Measurements from ENCODE around the gene RPIA.
"Not testable (repeated sequence)": the region's sequence is repeated elsewhere in the genome, so short reads cannot be mapped to it uniquely, and the experiment has no call there.

RPIA gene

DNA sequence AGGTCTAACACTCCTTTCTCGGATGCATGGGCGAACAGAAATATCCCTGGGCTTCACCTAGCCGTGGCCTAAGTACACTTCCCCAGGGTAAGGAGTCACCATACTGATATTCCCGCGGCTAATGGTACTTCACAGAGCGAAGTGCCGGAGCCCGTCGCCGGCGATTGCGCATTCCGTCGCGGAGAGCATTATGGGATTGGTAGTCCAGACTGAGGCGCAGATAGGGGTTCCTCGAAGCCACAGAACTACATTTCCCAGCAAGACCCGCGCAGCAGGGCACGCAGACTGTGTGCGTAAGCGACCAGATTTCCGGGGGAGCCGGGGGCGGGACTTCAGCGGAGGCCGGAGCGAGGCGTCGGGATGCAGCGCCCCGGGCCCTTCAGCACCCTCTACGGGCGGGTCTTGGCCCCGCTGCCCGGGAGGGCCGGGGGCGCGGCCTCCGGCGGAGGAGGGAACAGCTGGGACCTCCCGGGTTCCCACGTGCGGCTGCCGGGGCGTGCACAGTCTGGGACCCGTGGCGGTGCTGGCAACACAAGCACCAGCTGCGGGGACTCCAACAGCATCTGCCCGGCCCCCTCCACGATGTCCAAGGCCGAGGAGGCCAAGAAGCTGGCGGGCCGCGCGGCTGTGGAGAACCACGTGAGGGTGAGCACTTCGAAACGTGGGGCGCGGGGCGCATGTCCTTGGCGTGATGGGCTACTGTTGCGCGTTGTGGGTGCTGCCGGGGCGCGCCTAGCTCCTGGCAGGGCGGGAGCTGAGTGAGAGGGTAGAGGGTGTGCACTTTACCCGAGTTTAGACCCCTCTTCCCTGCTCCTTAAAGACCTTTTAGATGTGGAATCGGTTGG, at the start of gene RPIA:
Gene RPIA (plus strand): TSS at position 335 of the 845 bp plus-strand sequence. CDS start 26 bp downstream, at position 361.
- CTCF ChIA-PET: interaction anchor here (0.6 to 2.3 kb wide), 7 partner anchors 9 to 101 kb away, joined by 3 to 7 read pairs (median 4); no protein-coding TSS in a partner anchor
- Mint-ChIP-seq H3K36me3 (peaks cover 14% of the 10 kb centered on the region), H3K4me1 (peaks cover 47% of the 10 kb centered on the region), H3K27ac (peak within 1 kb of the TSS; percentile 96), H3K4me3 (peak within 1 kb of the TSS; percentile 97), H3K27me3 (no peaks in the 10 kb centered on the region), H3K9me3 (peaks cover 8% of the 10 kb centered on the region)
- peak; percentile 100 for DNase-seq

DNA sequence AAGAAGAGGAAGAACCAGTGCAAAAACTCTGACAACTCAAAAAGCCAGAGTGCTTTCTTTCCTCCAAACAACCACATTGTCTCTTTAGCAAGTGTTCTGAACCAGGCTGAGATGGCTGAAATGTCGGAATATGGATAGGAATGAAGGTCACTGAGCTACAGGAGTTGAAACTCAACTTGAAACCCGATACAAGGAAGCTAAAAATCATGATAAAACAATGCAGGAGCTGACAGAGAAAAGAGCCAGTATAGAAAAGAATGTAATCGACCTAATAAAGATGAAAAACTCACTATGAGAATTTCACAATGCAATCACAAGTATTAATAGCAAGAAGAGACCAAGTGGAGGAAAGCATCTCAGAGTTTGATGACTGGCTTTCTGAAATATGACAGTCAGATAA, 49.2 kb upstream of the RPIA start:
- DNase-seq: no peak
- Mint-ChIP-seq H3K4me3 (no peak overlapping the region), H3K4me1 (peaks cover 50% of the 10 kb centered on the region), H3K36me3 (peaks cover 7% of the 10 kb centered on the region), H3K27me3 (peaks cover 35% of the 10 kb centered on the region), H3K27ac (no peak overlapping the region), H3K9me3 (peaks cover 14% of the 10 kb centered on the region)
- CTCF ChIA-PET: no interaction called here

DNA sequence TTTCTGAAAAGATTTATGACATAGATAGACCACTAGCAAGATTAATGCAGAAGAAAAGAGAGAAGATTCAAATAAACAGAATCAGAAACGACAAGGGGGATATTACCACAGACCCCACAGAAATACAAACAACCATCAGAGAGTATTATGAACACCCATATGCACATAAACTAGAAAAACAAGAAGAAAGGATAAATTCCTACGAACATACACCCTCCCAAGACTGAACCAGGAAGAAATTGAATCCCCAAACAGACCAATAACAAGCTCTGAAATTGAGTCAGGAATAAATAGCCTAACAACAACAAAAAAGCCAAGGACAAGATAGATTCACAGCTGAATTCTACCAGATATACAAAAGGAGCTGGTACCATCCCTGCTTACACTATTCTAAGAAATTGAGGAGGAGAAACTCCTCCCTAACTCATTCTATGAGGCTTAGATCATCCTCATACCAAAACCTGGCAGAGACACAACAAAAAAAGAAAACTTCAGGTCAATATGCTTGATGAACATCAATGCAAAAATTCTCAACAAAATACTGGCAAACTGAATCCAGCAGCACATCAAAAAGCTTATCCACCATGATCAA, 46.1 kb upstream of the RPIA start:
- H3K9me3 Mint-ChIP-seq, H3K4me3 Mint-ChIP-seq, DNase-seq, H3K36me3 Mint-ChIP-seq, H3K27ac Mint-ChIP-seq: not testable (repeated sequence)
- Mint-ChIP-seq H3K27me3 (peaks cover 35% of the 10 kb centered on the region), H3K4me1 (peaks cover 19% of the 10 kb centered on the region)
- CTCF ChIA-PET: interaction anchor here (1.3 kb wide), 1 partner anchor 18 kb away, joined by 3 read pairs; no protein-coding TSS in a partner anchor

DNA sequence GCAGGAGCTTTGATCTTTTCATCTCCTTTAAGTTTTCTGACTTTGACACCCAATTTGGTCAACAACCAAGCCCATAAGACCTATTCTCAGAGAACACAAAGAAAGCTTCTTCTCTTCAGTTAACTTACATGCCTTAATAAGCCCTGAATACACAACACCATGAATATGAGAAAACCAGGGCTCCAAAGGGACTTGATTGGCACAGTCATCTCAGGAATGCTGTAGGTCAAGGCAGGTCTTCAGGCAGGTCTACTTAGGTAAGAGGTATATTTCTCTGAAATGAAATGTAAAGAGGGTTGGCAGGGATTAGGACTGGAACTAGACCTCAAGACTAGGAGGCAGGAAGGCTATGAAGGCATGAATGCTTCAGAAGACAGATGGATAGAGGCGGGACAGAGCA, 39.8 kb upstream of the RPIA start:
- no peak overlapping the region for H3K27ac Mint-ChIP-seq
- no peaks in the 10 kb centered on the region for H3K4me1 Mint-ChIP-seq
- no peaks in the 10 kb centered on the region for H3K9me3 Mint-ChIP-seq
- H3K4me3 Mint-ChIP-seq: no peak overlapping the region
- no peak for DNase-seq
- H3K36me3 Mint-ChIP-seq: no peaks in the 10 kb centered on the region
- CTCF ChIA-PET: no interaction called here
- peaks cover 4% of the 10 kb centered on the region for H3K27me3 Mint-ChIP-seq

DNA sequence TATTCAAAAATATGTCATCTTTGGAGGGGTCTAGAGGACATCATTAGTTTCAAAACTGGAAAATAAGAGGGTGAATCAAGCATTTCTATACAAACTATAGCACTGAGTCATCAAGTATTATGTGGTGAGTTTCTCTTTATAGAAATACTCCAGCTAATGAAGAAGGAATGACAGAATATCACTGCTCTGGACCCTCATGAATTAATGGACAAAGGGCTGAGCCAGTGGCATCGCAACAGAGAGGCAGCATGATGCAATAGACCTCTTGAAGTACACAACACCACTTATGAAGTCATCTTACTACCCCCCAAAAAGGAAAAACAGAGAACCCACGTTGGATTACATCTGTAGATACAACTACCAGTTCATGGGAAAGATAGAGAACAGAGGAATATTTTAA, 36.8 kb upstream of the RPIA start:
- no peaks in the 10 kb centered on the region for H3K4me1 Mint-ChIP-seq
- no peak overlapping the region for H3K27ac Mint-ChIP-seq
- CTCF ChIA-PET: interaction anchor here (2.1 kb wide), 1 partner anchor 17 kb away, joined by 6 read pairs; no protein-coding TSS in a partner anchor
- H3K4me3 Mint-ChIP-seq: no peak overlapping the region
- H3K36me3 Mint-ChIP-seq: no peaks in the 10 kb centered on the region
- no peaks in the 10 kb centered on the region for H3K27me3 Mint-ChIP-seq
- H3K9me3 Mint-ChIP-seq: no peaks in the 10 kb centered on the region
- no peak for DNase-seq

DNA sequence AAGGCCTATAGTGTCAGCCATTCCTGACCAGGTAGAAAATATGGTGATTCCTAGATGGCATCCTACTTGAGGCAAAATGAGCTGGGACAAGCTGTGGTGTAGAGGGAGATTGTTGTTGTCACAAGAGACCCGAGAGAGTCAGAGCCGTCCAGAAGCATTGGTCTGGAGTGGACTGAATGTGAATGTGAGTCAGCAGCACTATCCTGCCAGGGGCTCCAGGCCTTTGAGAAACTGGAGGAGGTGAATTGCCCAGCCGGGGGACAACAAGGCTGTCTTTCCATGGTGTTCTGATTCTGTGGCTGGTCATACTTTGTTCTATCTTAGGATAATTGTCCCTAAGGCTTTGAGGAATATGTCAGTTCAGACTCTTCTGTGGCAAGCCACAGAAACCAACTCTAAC, 34.8 kb upstream of the RPIA start:
- Mint-ChIP-seq H3K27ac (no peak overlapping the region), H3K27me3 (no peaks in the 10 kb centered on the region), H3K9me3 (no peaks in the 10 kb centered on the region), H3K4me3 (no peak overlapping the region), H3K4me1 (no peaks in the 10 kb centered on the region), H3K36me3 (no peaks in the 10 kb centered on the region)
- CTCF ChIA-PET: interaction anchor here (0.9 to 4.2 kb wide), 5 partner anchors 8 to 66 kb away, joined by 3 to 23 read pairs (median 4); no protein-coding TSS in a partner anchor
- no peak for DNase-seq

DNA sequence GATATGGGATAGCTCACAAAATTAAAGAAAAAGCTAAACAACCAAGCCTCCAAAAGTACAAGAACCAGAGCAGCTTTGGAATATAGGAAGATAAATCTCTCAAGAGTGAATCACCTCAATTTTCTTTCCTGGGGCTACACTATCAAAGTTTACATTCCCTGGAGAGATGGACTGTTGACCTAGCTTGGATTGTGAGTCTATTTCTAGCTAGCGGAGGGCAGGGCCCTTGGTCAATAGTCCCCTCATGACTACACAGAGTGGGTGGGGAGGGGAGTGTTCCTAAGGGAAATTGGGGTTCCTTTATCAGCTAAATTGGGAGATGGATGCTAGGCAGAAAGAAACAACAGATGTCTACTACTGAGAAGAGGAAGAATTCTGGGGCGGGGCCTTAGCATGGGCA, 34.3 kb upstream of the RPIA start:
- H3K9me3 Mint-ChIP-seq: no peaks in the 10 kb centered on the region

DNA sequence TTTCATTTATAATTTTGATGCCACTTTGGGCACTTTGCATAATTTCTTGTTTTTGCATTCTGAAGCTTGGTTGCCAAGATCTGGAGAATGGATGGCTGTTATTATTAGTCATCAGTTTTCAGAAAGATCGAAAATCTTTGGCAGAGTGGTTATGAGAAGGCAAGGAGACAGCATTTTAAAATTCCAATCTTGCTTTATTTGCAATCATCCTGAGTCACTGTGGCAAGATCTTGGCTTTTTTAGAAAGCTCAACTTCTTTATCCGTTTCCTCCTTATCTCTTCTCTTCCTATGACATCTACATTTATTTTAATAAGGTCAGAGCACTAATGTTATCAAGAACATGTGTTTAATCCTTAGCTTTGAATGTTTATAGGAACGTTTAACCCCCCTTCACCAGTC, 33.1 kb upstream of the RPIA start:
- no peak overlapping the region for H3K4me3 Mint-ChIP-seq
- CTCF ChIA-PET: interaction anchor here (4.2 kb wide), 1 partner anchor 11 kb away, joined by 23 read pairs; no protein-coding TSS in a partner anchor
- no peak overlapping the region for H3K27ac Mint-ChIP-seq
- DNase-seq: no peak
- H3K9me3 Mint-ChIP-seq: no peaks in the 10 kb centered on the region
- no peaks in the 10 kb centered on the region for H3K36me3 Mint-ChIP-seq
- H3K27me3 Mint-ChIP-seq: no peaks in the 10 kb centered on the region
- no peaks in the 10 kb centered on the region for H3K4me1 Mint-ChIP-seq

More for the DNA sequence above, 34.3 kb upstream of the RPIA start:
- no peaks in the 10 kb centered on the region for H3K27me3 Mint-ChIP-seq
- H3K36me3 Mint-ChIP-seq: no peaks in the 10 kb centered on the region
- CTCF ChIA-PET: interaction anchor here (0.9 to 4.2 kb wide), 5 partner anchors 8 to 66 kb away, joined by 3 to 23 read pairs (median 4); no protein-coding TSS in a partner anchor
- H3K27ac Mint-ChIP-seq: no peak overlapping the region
- H3K4me3 Mint-ChIP-seq: no peak overlapping the region
- no peak for DNase-seq
- no peaks in the 10 kb centered on the region for H3K4me1 Mint-ChIP-seq

DNA sequence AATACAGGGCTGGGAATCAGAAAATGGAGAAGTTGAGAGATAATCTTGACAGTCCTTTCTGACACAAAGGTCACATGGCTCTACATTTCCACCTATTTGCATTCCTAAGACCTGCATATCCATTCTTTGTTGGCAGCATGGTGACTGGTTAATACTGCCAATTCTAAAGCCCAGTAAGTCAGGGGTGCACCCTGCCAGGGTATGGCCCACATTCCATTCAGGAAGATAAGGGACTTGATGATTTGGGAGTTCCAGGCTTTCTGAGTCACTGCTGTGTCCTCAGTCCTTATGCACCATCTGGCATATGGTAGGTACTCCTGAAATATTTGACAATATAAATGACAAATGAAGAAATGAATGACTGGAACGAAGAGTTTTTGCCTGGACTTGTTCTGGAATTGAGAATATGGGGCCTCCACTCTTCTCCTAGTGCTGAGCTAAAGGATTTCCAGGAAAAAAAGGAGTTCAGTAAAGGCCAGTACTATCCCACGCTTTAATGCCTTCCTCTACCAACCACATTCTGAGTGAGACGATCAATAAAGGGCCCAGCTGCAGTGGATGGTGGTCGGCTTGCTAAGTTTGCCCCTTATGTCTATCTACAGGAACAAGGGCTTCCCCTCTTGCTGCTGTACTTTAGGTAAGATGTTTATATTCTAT, 32.5 kb upstream of the RPIA start:
- H3K9me3 Mint-ChIP-seq: no peaks in the 10 kb centered on the region

DNA sequence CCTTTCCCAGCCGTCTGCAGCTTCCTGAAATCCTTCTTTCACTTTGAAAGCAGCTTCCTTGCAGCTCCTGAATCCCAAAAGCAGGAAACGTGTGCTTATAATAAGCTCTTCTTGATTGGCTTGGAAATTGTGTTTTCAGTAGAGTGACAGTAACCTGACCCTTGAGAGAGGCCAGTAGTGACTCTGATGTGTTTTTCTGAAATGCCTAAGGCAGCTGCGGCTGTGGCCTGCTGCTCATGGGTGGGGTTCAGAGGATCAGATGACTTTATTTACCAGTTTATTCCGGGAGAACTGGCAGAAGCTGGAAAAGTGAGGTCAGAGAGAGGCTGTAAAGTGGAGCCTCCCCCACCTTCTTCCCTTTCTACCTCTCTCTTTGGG, 31.9 kb upstream of the RPIA start:
- Mint-ChIP-seq H3K4me3 (no peak overlapping the region), H3K36me3 (no peaks in the 10 kb centered on the region), H3K27me3 (no peaks in the 10 kb centered on the region), H3K4me1 (no peaks in the 10 kb centered on the region), H3K27ac (no peak overlapping the region), H3K9me3 (no peaks in the 10 kb centered on the region)
- DNase-seq: no peak
- CTCF ChIA-PET: interaction anchor here (1.4 to 4.2 kb wide), 2 partner anchors 10 to 13 kb away, joined by 3 to 23 read pairs; no protein-coding TSS in a partner anchor

More for the DNA sequence above, 32.5 kb upstream of the RPIA start:
- H3K4me1 Mint-ChIP-seq: no peaks in the 10 kb centered on the region
- no peaks in the 10 kb centered on the region for H3K27me3 Mint-ChIP-seq
- no peak overlapping the region for H3K4me3 Mint-ChIP-seq
- DNase-seq: no peak
- no peak overlapping the region for H3K27ac Mint-ChIP-seq
- CTCF ChIA-PET: interaction anchor here (1.4 to 4.2 kb wide), 2 partner anchors 11 to 13 kb away, joined by 3 to 23 read pairs; no protein-coding TSS in a partner anchor
- H3K36me3 Mint-ChIP-seq: no peaks in the 10 kb centered on the region

DNA sequence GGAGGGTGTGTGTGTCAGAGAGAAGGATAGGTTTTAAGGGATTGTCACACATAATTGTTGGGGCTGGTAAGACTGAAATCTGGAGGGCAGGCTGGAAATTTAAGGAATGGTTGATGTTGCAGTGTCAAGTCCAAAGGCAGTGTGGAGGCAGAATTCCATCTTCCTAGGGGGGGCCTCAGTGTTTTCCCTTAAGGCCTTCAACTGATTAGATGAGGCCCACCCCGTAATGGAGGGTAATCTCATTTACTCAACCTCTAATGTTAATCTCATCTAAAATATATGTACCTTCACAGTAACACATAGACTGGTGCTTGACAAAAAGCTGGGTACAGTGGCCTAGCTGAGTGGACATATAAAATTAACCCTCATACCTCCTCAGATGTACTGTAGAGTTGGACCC, 30.9 kb upstream of the RPIA start:
- H3K4me1 Mint-ChIP-seq: no peaks in the 10 kb centered on the region
- no peak overlapping the region for H3K27ac Mint-ChIP-seq

DNA sequence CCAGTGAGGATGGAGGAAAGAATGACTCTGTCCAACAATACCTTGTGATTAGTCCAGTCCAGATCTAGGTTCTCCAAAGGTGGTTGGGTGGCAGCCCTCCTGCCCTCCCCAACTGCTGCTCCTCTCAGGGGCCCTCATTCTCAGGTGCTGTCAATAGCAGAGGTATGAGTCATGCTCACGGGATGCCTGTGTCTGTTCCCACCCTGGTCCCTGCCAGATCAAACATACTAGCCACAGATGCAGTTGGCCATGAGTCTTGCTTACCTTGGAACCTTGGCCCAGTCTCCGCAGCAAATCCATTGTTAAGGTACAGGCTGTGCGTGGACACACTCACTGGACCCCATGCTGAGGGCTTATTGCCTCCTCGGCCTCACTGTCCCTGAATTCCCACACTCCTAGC, 24.9 kb upstream of the RPIA start:
- Mint-ChIP-seq H3K9me3 (no peaks in the 10 kb centered on the region), H3K27me3 (no peaks in the 10 kb centered on the region), H3K4me3 (no peak overlapping the region), H3K4me1 (no peaks in the 10 kb centered on the region), H3K36me3 (no peaks in the 10 kb centered on the region), H3K27ac (no peak overlapping the region)
- CTCF ChIA-PET: interaction anchor here (1.6 to 10.6 kb wide), 2 partner anchors 14 to 74 kb away, joined by 6 to 167 read pairs; no protein-coding TSS in a partner anchor
- no peak for DNase-seq

More for the DNA sequence above, 30.9 kb upstream of the RPIA start:
- Mint-ChIP-seq H3K36me3 (no peaks in the 10 kb centered on the region), H3K27me3 (no peaks in the 10 kb centered on the region), H3K9me3 (no peaks in the 10 kb centered on the region), H3K4me3 (no peak overlapping the region)
- no peak for DNase-seq
- CTCF ChIA-PET: interaction anchor here (1.4 to 4.2 kb wide), 2 partner anchors 9 to 12 kb away, joined by 3 to 23 read pairs; no protein-coding TSS in a partner anchor

DNA sequence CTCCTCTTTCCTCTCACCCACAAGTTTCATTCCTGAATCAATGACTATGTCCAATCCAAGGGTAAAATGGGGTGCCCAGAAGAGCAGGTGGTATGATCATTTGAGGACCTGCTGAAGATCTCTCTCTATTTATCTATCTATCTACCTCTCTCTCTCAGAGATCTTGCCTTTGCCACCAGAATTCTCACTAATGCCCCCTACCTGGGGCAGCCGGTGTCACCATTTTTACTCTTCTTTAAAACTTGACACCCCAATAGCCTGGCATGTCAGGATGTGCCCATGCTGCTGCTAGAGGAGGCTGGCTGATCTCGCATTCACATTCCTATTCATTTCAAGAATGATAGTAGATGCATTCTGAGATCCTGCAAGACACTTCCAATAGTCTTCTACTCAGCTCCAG, 24.3 kb upstream of the RPIA start:
- Mint-ChIP-seq H3K4me1 (no peaks in the 10 kb centered on the region), H3K27ac (no peak overlapping the region), H3K9me3 (no peaks in the 10 kb centered on the region), H3K27me3 (no peaks in the 10 kb centered on the region), H3K36me3 (no peaks in the 10 kb centered on the region), H3K4me3 (no peak overlapping the region)
- DNase-seq: no peak
- CTCF ChIA-PET: interaction anchor here (1.6 to 10.6 kb wide), 3 partner anchors 13 to 75 kb away, joined by 3 to 167 read pairs (median 6); no protein-coding TSS in a partner anchor

DNA sequence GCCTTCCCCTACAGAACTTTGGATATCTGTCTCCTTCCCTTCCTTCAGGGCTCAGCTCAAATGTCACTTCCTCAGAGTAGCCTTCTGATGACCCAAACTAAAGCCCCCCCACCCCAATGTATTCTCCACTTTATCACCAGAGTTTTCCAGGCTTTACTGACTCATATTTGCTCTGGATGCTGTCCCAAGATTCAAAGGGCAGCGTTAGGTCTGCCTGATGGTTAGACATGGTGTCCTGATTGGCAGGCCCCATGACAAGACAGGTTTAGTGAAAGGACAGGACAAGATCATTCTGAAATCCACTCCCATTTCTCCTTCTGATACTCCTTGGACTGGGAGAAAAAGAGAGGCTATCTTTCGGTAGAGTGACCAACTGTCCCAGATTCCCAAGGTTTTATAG, 22.6 kb upstream of the RPIA start:
- no peak overlapping the region for H3K4me3 Mint-ChIP-seq
- CTCF ChIA-PET: interaction anchor here (0.6 to 10.6 kb wide), 16 partner anchors 9 to 122 kb away, joined by 3 to 167 read pairs (median 4); partner anchors contain the start of gene RPIA
- no peak overlapping the region for H3K27ac Mint-ChIP-seq
- H3K4me1 Mint-ChIP-seq: no peaks in the 10 kb centered on the region
- no peak for DNase-seq
- H3K27me3 Mint-ChIP-seq: no peaks in the 10 kb centered on the region
- H3K9me3 Mint-ChIP-seq: no peaks in the 10 kb centered on the region
- H3K36me3 Mint-ChIP-seq: no peaks in the 10 kb centered on the region
